NCI-H748 treated with DMSO at 0.1 percent for 48 hours (cell line): ENCODE data around the gene CIAO3.

Source experiments
- DNase-seq: peaks from one replicate; lab custom pipeline; 2025; lab: John Stamatoyannopoulos, UW

The CIAO3 gene

DNA sequence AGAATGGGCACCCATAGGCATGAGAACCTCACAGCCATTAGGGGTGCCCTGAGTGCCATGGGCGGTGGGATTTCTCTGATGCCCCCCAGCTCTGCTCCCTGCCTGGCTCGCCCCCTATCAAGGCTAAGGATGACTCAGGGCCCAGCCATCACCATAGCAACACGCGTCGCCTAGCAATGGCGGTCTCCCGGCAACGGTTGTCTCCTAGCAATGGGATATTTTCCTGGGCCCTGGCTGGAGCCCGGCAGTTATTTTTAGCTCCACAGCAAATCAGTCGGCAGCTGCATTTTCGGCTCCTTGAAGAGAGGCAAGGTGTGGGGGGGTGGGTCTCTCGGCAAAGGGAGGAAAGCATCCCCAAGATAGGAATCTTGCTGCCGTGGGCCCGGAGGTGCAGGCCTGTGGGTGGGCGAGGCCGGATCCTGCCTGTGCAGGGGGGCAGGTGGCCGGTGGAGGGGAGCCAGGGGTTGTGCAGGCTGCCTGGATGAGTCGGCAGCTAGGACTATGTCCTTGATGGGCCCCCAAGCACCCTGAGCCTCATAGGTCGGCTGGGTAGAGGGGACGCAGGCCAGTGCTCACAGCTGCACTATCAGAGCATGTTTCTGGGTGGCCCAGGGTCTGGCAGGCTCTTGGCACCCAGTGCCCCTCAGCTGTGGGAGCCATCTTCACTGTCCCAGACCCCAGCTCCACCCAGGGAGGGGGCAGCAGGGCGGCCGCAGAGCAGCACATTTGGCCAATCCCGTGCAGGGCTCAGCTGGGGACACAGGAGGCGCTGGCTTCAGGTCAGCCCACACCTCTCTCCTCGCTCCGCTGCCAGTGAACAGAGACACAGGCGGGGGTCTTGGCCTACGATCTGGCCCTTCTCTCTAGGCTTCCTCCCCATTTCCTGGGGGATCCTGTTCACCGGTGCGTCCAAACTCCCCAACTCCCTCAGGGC lies 31.0 kb downstream of the CIAO3 start:
- DNase-seq = peak; percentile 85

- DNase-seq = no peak
Measured at GRCh38 chr16:708959-709358, 31.8 kb downstream of the CIAO3 start.

GRCh38 chr16:708019-708418 lies 32.8 kb downstream of the CIAO3 start:
- DNase-seq = no peak

DNA sequence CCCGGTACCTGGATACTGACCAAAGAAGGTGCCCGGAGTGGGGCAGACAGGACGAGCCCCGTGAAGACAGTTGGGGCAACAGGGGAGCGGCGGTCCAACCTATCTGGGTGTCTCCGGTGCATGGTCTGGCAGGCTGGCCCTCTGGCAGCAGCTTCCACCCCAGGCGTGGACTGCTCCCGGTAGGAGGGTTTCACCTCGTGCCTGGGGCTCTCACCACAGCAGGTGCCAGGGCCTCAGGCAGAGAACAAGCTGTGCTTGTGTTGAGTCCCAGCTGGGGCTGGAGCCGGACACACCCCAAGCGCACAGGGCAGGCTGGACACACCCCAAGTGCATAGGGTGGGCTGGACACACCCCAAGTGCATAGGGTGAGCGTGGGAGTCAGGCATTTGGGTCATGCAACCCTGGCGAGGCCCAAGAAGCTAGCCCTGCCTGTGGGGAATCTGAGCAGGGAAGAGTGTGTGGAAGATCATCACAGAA lies 33.7 kb downstream of the CIAO3 start:
- no peak for DNase-seq

GRCh38 chr16:706189-707061 lies 34.4 kb downstream of the CIAO3 start:
- no peak for DNase-seq

- no peak for DNase-seq
Measured at GRCh38 chr16:705431-706188, 35.2 kb downstream of the CIAO3 start, which contains the start of gene FBXL16. Gene FBXL16, minus strand, starts transcription at chr16:705801. Its CDS starts 8,396 bp downstream, at chr16:697405.

DNA sequence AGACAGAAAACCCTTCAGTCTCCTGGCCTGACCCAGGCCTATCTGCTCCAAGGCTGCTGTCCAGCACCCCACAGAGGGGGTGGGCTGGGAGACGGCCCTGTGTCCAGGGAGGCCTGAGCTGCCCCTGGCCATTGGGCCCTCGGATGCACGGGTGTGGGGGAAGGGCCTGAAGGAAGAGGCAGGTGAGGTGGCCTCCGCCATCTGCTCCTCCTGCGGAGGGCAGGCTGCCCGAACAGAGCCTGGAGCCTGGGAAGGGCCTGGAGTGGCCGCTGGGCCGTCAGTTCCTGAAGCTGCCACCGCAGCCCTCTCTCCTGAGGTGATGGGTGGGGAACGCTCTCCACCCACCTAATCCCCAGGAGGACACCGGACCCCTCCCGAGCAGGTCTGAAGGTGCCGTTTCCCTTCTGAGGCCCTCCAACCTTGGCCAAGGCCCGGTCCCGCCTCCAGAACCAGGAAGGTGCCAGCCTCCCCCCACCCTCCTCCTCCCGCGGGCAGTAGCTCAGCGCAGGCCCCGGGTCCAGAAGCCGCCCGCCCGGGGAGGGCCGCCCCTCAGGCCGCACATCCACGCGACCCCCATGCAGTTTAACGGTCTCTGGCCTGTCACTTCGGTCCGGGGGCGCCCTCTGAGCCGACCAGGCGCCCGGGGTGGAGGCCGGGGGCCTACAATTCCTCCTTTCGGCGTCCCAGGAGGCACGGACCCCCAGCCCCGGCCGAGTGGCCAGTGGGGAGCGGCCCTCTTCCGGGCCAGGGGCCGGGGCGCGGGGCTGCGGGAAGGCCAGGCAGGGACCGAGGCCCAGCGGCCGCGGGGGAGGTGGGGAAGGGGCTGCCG lies 36.0 kb downstream of the CIAO3 start:
- no peak for DNase-seq

DNA sequence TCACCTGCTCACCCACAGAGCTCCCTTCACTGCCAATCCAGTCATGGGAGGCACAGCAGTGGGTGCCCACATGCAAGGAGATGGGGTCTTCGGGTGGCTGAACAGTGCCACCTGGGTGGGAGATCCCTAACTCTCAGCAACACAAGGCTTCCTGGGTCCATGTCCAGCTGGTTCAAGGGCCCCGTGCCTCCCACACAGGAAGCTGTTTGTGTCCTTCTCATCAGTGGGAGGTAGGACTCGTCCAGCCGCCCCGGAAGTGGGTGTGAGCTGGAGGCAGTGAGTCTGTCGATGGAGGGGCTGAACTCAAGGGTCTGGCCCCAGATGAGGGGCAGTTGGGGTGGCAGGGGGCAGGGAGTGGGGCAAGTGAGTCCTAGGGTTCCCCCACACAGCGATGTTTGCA lies 36.8 kb downstream of the CIAO3 start:
- DNase-seq = no peak

GRCh38 chr16:703406-703805 lies 37.4 kb downstream of the CIAO3 start:
- no peak for DNase-seq

- DNase-seq = no peak
Measured at GRCh38 chr16:702341-702740, 38.5 kb downstream of the CIAO3 start.

DNA sequence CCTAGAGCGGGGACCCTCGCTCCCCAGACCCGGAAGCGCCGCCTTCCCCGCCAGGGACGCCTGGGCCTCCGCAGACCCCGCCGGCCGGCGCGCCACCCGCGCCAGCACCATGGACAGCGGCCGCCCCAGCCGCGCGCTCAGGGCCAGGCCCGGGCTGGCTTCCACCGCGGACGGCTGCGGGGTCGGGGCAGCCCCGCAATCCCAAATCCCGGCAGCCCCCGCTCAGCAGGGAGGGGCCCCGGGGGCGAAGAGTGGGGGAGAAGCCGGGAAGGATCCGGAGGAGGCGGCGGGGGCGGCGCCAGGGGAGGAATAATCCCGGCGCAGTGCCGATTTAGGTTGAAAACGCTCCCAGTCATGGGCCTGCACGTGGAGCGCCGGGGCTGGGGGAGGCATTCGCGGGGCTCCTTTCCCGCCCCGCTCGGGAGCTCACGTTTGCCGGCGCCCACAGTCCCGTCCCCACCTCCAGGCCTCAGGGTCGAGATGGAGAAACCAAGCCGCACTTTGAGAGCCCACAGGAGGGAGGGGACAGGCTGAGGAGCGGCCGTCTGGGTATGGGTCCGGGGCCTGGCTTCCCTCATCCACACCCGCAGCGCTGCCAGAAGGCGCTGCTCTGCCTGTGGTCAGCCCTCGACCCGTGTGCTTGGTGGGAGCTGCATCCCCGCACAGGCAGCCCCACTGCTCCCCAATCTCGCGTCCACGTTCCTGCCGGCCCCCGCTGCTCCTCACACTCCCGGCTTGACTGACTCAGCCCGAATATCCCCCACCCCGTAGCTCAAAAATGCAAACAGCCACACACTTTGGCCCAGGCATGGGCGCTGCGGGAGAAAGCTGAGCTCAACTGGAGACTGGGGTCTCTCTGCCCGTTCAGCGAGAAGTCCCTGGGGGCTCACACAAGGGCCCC lies 39.9 kb downstream of the CIAO3 start:
- DNase-seq = no peak

- DNase-seq = no peak
Measured at GRCh38 chr16:698911-699671, 41.7 kb downstream of the CIAO3 start.

- DNase-seq = peak; percentile 83
Measured at GRCh38 chr16:695355-696089, 45.3 kb downstream of the CIAO3 start.

- DNase-seq = no peak
Measured at GRCh38 chr16:694863-695354, 45.9 kb downstream of the CIAO3 start.

DNA sequence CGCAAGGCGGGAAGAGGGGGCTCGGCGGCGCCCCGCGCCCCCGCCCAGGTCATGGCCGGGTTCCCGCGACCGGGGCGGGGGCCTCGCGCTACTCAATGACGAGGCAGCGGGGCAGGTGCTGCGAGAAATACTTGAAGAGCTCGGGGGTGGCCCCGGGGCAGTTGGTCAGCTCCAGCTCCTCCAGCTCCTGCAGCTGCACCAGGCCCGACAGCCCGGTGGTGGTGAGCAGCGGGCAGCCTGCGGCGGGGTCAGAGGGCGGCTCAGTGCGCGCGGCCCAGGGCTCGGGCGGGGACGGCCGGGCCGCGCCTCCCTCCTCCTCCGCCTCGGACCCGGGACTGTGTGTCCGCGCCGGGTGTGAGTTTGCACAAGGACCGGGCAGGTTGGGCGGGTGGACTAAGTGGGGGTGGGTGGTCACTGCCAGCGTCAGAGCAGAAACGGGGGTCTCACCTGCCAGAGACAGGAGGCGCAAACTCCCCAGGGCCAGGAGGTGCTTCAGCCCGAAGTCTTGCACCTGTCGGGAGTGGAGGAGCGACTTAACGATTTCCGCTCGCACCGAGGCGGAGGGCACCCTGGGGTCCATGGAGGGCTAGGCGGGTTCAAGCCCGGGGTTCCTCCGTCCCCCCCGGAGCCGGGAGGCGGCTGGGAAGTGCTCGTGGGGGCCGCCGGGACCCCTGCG lies 46.5 kb downstream of the CIAO3 start:
- no peak for DNase-seq

GRCh38 chr16:693766-694165 lies 47.0 kb downstream of the CIAO3 start:
- DNase-seq = no peak

GRCh38 chr16:693364-693763 lies 47.4 kb downstream of the CIAO3 start:
- DNase-seq = no peak
